GM12891 (cell line): Measurements from ENCODE around the gene FOXP4.
"Not testable (repeated sequence)": the region's sequence is repeated elsewhere in the genome, so short reads cannot be mapped to it uniquely, and the experiment has no call there.

Experiments used
- DNase-seq: peaks from one replicate; pipeline ENCODE4 v3.0.0; 2011; ENCODE audit warnings: low spot score; ENCODE audit not compliant: insufficient read length
- FAIRE-seq: peaks from 2 replicates; lab custom pipeline; 2011; peaks lifted over from hg19 to GRCh38; lab: Jason Lieb, UNC
- PAX5 ChIP-seq: IDR thresholded peaks from 2 replicates; pipeline ENCODE4 v1.6.1; 2011; ENCODE audit warnings: low read length, moderate library complexity, mild to moderate bottlenecking; ENCODE audit not compliant: insufficient read depth, severe bottlenecking
- POLR2A ChIP-seq: IDR thresholded peaks from 2 replicates; pipeline ENCODE4 v1.6.1; 2011; ENCODE audit warnings: low read depth, low read length, control low read depth
- POLR2AphosphoS5 ChIP-seq: IDR thresholded peaks from 2 replicates; pipeline ENCODE4 v1.6.1; 2011; ENCODE audit warnings: low read depth, low read length, control low read depth
- POU2F2 ChIP-seq: IDR thresholded peaks from 2 replicates; pipeline ENCODE4 v1.6.1; 2011; ENCODE audit warnings: low read depth, mild to moderate bottlenecking, control low read depth, low read length, moderate library complexity
- SPI1 ChIP-seq: IDR thresholded peaks from 2 replicates; pipeline ENCODE4 v1.6.1; 2011; ENCODE audit warnings: low read depth, low read length, control low read depth
- TAF1 ChIP-seq: IDR thresholded peaks from 2 replicates; pipeline ENCODE4 v1.6.1; 2011; ENCODE audit warnings: low read depth, low read length, control low read depth

FOXP4 gene

GRCh38 chr6:41602864-41603608 lies 56.9 kb downstream of the FOXP4 start:
- TF ChIP-seq POLR2AphosphoS5 (no peak), POLR2A (no peak), SPI1 (no peak), POU2F2 (no peak), TAF1 (no peak), PAX5 (no peak)
- peak; percentile 91 for FAIRE-seq

GRCh38 chr6:41604006-41604405 lies 57.8 kb downstream of the FOXP4 start:
- FAIRE-seq = no peak
- TF ChIP-seq TAF1 (no peak), PAX5 (no peak), SPI1 (no peak), POU2F2 (no peak), POLR2AphosphoS5 (no peak)
- no peak for DNase-seq

More at GRCh38 chr6:41602864-41603608, 56.9 kb downstream of the FOXP4 start:
- DNase-seq = peak; percentile 81

GRCh38 chr6:41605649-41606048 lies 59.5 kb downstream of the FOXP4 start:
- DNase-seq (no peak), FAIRE-seq (no peak)
- TF ChIP-seq TAF1 (no peak), PAX5 (no peak), SPI1 (no peak), POLR2A (no peak), POLR2AphosphoS5 (no peak), POU2F2 (no peak)

GRCh38 chr6:41607036-41607435 lies 60.9 kb downstream of the FOXP4 start:
- FAIRE-seq (no peak), DNase-seq (no peak)
- TF ChIP-seq SPI1 (no peak), POLR2A (no peak)

- no peak for DNase-seq
- FAIRE-seq = no peak
- TF ChIP-seq TAF1 (no peak), POLR2AphosphoS5 (no peak), PAX5 (no peak), POU2F2 (no peak), POLR2A (no peak), SPI1 (no peak)
Observed at GRCh38 chr6:41607736-41608135, 61.6 kb downstream of the FOXP4 start.

GRCh38 chr6:41608443-41609151 lies 62.4 kb downstream of the FOXP4 start:
- TF ChIP-seq POLR2AphosphoS5 (no peak), POLR2A (no peak), PAX5 (no peak), SPI1 (no peak), POU2F2 (no peak), TAF1 (no peak)
- no peak for DNase-seq
- FAIRE-seq = no peak

- TF ChIP-seq TAF1 = no peak
- TF ChIP-seq POU2F2 = no peak
- TF ChIP-seq POLR2A = no peak
- no peak for TF ChIP-seq SPI1
- no peak for TF ChIP-seq PAX5
- TF ChIP-seq POLR2AphosphoS5 = no peak
- DNase-seq = no peak
- no peak for FAIRE-seq
Observed at GRCh38 chr6:41614715-41615114, 68.5 kb downstream of the FOXP4 start.

GRCh38 chr6:41615311-41615710 lies 69.1 kb downstream of the FOXP4 start:
- FAIRE-seq (no peak), DNase-seq (no peak)
- TF ChIP-seq TAF1 (no peak), PAX5 (no peak), POU2F2 (no peak), SPI1 (no peak), POLR2A (no peak), POLR2AphosphoS5 (no peak)

GRCh38 chr6:41618598-41618997 lies 72.4 kb downstream of the FOXP4 start:
- no peak for TF ChIP-seq POU2F2
- no peak for TF ChIP-seq TAF1
- TF ChIP-seq POLR2A = no peak
- no peak for TF ChIP-seq SPI1
- no peak for TF ChIP-seq POLR2AphosphoS5
- TF ChIP-seq PAX5 = no peak
- FAIRE-seq (no peak), DNase-seq (no peak)

GRCh38 chr6:41619193-41619592 lies 73.0 kb downstream of the FOXP4 start:
- DNase-seq, FAIRE-seq: not testable (repeated sequence)
